ENCODE results near the gene AHCY. TPM values are rescaled to one million over a fixed set of nuclear protein-coding genes. Genes with fewer than 3 reads are reported as not detected.

The AHCY gene
- total RNA-seq, 3 donors from 2014 or later (not counting 1 experiment from before 2014, with no cell fraction given): 7.1 to 8.3 (median 7.7) TPM

DNA sequence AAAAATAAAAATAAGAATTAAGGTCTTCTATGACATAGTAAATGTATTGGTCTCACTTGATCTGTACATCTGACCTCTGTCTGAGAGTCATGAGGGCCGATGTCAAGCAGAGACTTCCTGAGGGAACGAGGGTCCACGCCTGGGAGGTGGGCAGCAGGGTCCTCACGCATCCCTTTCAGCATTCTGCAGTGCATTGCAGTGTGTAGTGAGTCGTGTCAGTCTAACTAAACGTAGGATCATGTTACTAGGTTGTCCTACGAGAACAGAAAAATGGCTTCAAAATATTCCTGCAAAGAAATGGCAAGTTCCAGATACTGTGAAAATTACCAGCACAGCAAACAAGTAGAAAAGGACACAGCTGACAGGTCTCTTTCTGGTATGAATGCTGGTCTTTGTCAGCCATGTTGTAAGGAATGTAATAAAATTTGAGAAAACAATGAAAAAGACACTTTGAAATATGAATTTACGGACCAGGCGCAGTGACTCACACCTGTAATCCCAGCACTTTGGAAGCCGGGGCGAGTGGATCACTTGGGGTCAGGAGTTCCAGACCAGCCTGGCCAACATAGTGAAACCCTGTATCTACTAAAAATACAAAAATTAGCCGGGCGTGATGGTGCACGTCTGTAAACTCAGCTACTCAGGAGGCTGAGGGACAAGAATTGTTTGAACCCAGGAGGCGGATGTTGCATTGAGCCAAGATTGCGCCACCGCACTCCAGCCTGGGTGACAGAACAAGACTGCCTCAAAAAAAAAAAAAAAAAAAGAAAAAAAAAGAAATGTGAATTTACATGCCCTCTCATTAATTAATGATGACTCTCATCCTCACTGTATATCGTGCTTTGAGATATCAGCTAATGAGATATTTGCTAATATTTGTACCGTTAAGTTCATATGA lies 2.4 kb upstream of the AHCY start:
- Mint-ChIP-seq H3K4me1 (peaks cover 0 to 4% of the 10 kb centered on the region in 2 donors), H3K36me3 (no peaks in the 10 kb centered on the region), H3K27ac (no peak overlapping the region), H3K4me3 (no peak overlapping the region), H3K27me3 (ENCODE audit: low read depth in 2 of 2) (no peaks in the 10 kb centered on the region), H3K9me3 (no peaks in the 10 kb centered on the region)
- no peaks in the 10 kb centered on the region for H3K36me3 ChIP-seq (ENCODE audit: control insufficient read depth, insufficient read depth, low read length)
- TF ChIP-seq, protein P1, sequence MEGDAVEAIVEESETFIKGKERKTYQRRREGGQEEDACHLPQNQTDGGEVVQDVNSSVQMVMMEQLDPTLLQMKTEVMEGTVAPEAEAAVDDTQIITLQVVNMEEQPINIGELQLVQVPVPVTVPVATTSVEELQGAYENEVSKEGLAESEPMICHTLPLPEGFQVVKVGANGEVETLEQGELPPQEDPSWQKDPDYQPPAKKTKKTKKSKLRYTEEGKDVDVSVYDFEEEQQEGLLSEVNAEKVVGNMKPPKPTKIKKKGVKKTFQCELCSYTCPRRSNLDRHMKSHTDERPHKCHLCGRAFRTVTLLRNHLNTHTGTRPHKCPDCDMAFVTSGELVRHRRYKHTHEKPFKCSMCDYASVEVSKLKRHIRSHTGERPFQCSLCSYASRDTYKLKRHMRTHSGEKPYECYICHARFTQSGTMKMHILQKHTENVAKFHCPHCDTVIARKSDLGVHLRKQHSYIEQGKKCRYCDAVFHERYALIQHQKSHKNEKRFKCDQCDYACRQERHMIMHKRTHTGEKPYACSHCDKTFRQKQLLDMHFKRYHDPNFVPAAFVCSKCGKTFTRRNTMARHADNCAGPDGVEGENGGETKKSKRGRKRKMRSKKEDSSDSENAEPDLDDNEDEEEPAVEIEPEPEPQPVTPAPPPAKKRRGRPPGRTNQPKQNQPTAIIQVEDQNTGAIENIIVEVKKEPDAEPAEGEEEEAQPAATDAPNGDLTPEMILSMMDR (IDR thresholded peaks at IDR 0.05): no peak
- H3K27me3 ChIP-seq (ENCODE audit: control insufficient read depth, insufficient read depth, low read length): no peaks in the 10 kb centered on the region
- peaks cover 14% of the 10 kb centered on the region for H3K4me1 ChIP-seq (ENCODE audit: control insufficient read depth, insufficient read depth, low read length)
- WGBS (ENCODE audit: insufficient coverage): 94% methylated on average over 16 of the region's 19 CpGs
- no peak overlapping the region for H3K27ac ChIP-seq (ENCODE audit: low read length)
- no peak overlapping the region for H3K4me3 ChIP-seq (ENCODE audit: low read length)
- DNase-seq (no peak), ATAC-seq (no peak)
- intact Hi-C loops (cut with micrococcal nuclease): no loop called here
- H3K9me3 ChIP-seq (ENCODE audit: control insufficient read depth, insufficient read depth, low read length): no peaks in the 10 kb centered on the region

DNA sequence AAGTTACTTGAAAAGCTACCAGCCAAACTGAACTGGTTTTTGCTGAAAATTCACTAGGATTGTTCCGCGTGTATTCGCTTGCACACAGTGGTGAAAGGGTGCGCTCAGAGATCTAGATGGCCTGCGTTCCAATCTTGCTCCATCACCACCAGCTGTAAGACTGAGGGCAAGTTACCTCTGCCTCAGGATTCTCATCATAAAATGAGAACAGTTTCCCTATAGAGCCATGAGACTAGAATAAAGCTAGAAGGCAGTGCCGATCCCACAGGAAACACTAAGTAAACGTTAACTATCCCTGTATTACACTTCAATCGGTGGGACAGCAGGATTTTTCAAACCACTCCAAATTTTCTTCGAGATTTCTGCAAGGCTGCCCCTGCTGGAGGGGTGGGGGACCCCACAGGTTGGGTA lies 838 bp downstream of the AHCY start:
- no peaks in the 10 kb centered on the region for H3K36me3 ChIP-seq (ENCODE audit: control insufficient read depth, insufficient read depth, low read length)
- Mint-ChIP-seq H3K27ac (peak overlapping the region; percentile 8 to 88), H3K36me3 (no peaks in the 10 kb centered on the region), H3K27me3 (ENCODE audit: low read depth in 2 of 2) (no peaks in the 10 kb centered on the region), H3K4me3 (peak overlapping the region; percentile 95), H3K9me3 (no peaks in the 10 kb centered on the region), H3K4me1 (peaks cover 0 to 4% of the 10 kb centered on the region in 2 donors)
- ATAC-seq (no peak), DNase-seq (peak in 1 of 2 donors; percentile 15)
- WGBS (ENCODE audit: insufficient coverage): 46% methylated on average over 8 of the region's 9 CpGs
- TF ChIP-seq, protein P1 (IDR thresholded peaks at IDR 0.05): no peak
- no peaks in the 10 kb centered on the region for H3K27me3 ChIP-seq (ENCODE audit: control insufficient read depth, insufficient read depth, low read length)
- H3K9me3 ChIP-seq (ENCODE audit: control insufficient read depth, insufficient read depth, low read length): no peaks in the 10 kb centered on the region
- peaks cover 14% of the 10 kb centered on the region for H3K4me1 ChIP-seq (ENCODE audit: control insufficient read depth, insufficient read depth, low read length)
- H3K4me3 ChIP-seq (ENCODE audit: low read length): peak overlapping the region; percentile 85
- intact Hi-C loops (cut with micrococcal nuclease): loop anchor here (5.0 kb wide), 1 partner anchor 65 kb away; no protein-coding TSS in a partner anchor
- peak overlapping the region; percentile 62 for H3K27ac ChIP-seq (ENCODE audit: low read length)

DNA sequence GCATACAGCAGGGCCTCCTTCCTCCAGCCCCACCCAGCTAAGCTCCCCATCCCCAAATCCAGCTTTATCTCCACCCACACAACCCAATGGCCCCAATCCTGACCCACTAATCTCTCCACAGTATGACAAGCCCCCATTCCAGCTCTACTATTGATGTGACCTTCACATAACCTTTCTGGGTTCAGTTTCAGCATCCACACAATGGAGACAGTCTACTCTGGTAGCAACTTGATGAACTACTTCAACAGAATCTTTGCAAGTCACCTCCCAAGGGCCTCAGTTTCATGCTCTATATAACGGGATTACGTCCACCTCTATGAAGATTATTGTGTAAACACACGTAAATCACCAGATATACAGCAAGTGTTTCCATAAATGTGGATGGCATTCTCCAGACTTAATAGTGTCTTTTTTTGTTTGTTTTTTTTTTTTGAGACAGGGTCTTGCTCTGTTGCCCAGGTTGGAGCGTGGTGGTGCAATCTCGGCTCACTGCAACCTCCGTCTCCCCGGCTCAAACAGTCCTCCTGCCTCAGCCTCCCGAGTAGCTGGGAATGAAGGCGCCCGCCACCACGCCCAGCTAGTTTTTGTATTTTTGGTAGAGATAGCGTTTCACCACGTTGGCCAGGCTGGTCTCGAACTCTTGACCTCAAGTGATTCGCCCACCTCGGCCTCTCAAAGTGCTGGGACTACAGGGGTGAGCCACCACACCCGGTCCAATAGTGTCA lies 1.4 kb downstream of the AHCY start:
- intact Hi-C loops (cut with micrococcal nuclease): loop anchor here (5.0 kb wide), 1 partner anchor 66 kb away; no protein-coding TSS in a partner anchor
- H3K36me3 ChIP-seq (ENCODE audit: control insufficient read depth, insufficient read depth, low read length): no peaks in the 10 kb centered on the region
- no peak for DNase-seq
- H3K27ac Mint-ChIP-seq: peak overlapping the region; percentile 8 to 88
- H3K27me3 Mint-ChIP-seq (ENCODE audit: low read depth in 2 of 2): no peaks in the 10 kb centered on the region
- TF ChIP-seq, protein P1 (IDR thresholded peaks at IDR 0.05): no peak
- peaks cover 14% of the 10 kb centered on the region for H3K4me1 ChIP-seq (ENCODE audit: control insufficient read depth, insufficient read depth, low read length)
- peak overlapping the region; percentile 95 for H3K4me3 Mint-ChIP-seq
- ATAC-seq: no peak
- peaks cover 0 to 4% of the 10 kb centered on the region in 2 donors for H3K4me1 Mint-ChIP-seq
- H3K36me3 Mint-ChIP-seq: no peaks in the 10 kb centered on the region
- no peaks in the 10 kb centered on the region for H3K27me3 ChIP-seq (ENCODE audit: control insufficient read depth, insufficient read depth, low read length)
- H3K9me3 ChIP-seq (ENCODE audit: control insufficient read depth, insufficient read depth, low read length): no peaks in the 10 kb centered on the region
- no peak overlapping the region for H3K27ac ChIP-seq (ENCODE audit: low read length)
- 93% methylated on average over 17 of the region's 17 CpGs for WGBS (ENCODE audit: insufficient coverage)
- no peaks in the 10 kb centered on the region for H3K9me3 Mint-ChIP-seq
- no peak overlapping the region for H3K4me3 ChIP-seq (ENCODE audit: low read length)
